WERI-Rb-1 (cell line): Measurements from ENCODE around the gene BCAS3.
"Not testable (repeated sequence)": the region's sequence is repeated elsewhere in the genome, so short reads cannot be mapped to it uniquely, and the experiment has no call there.

Source experiments
- DNase-seq: peaks from one replicate; pipeline ENCODE4 v3.0.0-alpha.2; 2020
- H3K27ac ChIP-seq: fragments of 250-450 bp; sonication (Bioruptor Pico); 2 replicates; pipeline ENCODE4 v1.5.1; 2020; ENCODE audit warnings: mild to moderate bottlenecking, moderate library complexity
- H3K27me3 ChIP-seq: fragments of 250-450 bp; sonication (Bioruptor Pico); 2 replicates; pipeline ENCODE4 v1.5.1; 2021; ENCODE audit warnings: mild to moderate bottlenecking, low read depth, moderate library complexity; ENCODE audit not compliant: insufficient read depth, severe bottlenecking
- H3K36me3 ChIP-seq: fragments of 250-450 bp; sonication (Bioruptor Pico); 2 replicates; pipeline ENCODE4 v1.5.1; 2020; ENCODE audit warnings: mild to moderate bottlenecking, moderate library complexity
- H3K4me3 ChIP-seq: 2 replicates; pipeline ENCODE4 v1.5.1; 2011; ENCODE audit warnings: low read depth, mild to moderate bottlenecking, control low read depth, low read length
- H3K9me3 ChIP-seq: fragments of 250-450 bp; sonication (Bioruptor Pico); 2 replicates; pipeline ENCODE4 v1.5.1; 2021; ENCODE audit warnings: mild to moderate bottlenecking, moderate library complexity; ENCODE audit not compliant: severe bottlenecking
- TF ChIP-seq, protein P1 (sequence below): IDR thresholded peaks from 2 replicates; pipeline ENCODE4 v1.5.1; 2011; ENCODE audit warnings: low read depth, mild to moderate bottlenecking, control low read depth, inconsistent platforms, low read length

The BCAS3 gene

DNA sequence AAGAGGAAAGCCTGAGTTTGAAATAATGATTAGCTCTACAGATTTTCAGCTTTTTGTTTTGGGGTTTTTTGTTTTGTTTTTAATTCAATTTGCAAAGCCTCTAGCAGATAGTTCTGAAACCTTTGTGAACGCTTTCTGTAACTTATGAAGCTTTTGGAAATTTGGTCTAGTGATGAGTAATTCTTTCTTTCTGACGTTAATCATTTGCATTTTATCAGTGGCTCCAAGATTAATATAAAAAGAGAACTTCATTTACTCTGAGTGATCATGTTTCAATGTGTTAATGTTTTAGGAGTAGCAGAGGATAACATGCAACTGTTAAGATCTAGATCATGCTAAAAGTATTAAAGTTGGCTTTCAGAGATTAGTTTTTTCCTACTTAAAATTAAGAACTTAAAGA is 561.7 kb downstream of the BCAS3 start:
- H3K27me3 ChIP-seq = no peaks in the 10 kb centered on the region
- H3K4me3 ChIP-seq = no peak overlapping the region
- H3K27ac ChIP-seq = no peak overlapping the region
- TF ChIP-seq, protein P1, sequence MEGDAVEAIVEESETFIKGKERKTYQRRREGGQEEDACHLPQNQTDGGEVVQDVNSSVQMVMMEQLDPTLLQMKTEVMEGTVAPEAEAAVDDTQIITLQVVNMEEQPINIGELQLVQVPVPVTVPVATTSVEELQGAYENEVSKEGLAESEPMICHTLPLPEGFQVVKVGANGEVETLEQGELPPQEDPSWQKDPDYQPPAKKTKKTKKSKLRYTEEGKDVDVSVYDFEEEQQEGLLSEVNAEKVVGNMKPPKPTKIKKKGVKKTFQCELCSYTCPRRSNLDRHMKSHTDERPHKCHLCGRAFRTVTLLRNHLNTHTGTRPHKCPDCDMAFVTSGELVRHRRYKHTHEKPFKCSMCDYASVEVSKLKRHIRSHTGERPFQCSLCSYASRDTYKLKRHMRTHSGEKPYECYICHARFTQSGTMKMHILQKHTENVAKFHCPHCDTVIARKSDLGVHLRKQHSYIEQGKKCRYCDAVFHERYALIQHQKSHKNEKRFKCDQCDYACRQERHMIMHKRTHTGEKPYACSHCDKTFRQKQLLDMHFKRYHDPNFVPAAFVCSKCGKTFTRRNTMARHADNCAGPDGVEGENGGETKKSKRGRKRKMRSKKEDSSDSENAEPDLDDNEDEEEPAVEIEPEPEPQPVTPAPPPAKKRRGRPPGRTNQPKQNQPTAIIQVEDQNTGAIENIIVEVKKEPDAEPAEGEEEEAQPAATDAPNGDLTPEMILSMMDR = no peak
- H3K36me3 ChIP-seq = no peaks in the 10 kb centered on the region
- no peak for DNase-seq
- H3K9me3 ChIP-seq = no peaks in the 10 kb centered on the region

DNA sequence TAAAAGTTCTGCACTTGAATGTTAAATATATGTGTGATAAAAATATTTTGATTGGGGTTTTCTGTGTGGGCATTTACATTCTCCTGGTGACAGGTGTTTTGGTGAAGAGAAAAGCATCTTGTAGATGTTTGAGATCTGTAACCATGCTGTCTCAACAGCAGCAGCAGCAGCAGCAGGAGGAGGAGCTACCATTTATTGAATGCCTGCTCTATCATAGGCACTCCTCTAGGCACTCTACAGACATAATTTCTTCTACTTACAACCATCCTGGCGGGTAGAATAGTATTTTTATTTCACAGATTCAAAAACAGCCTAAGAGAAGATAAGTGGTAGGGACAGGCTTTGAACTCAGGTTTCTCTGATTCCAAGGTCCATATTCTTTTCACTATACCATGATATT is 562.3 kb downstream of the BCAS3 start:
- DNase-seq = no peak
- Histone ChIP-seq H3K4me3 (no peak overlapping the region), H3K27ac (no peak overlapping the region), H3K27me3 (no peaks in the 10 kb centered on the region), H3K9me3 (no peaks in the 10 kb centered on the region), H3K36me3 (no peaks in the 10 kb centered on the region)
- TF ChIP-seq, protein P1 = no peak

DNA sequence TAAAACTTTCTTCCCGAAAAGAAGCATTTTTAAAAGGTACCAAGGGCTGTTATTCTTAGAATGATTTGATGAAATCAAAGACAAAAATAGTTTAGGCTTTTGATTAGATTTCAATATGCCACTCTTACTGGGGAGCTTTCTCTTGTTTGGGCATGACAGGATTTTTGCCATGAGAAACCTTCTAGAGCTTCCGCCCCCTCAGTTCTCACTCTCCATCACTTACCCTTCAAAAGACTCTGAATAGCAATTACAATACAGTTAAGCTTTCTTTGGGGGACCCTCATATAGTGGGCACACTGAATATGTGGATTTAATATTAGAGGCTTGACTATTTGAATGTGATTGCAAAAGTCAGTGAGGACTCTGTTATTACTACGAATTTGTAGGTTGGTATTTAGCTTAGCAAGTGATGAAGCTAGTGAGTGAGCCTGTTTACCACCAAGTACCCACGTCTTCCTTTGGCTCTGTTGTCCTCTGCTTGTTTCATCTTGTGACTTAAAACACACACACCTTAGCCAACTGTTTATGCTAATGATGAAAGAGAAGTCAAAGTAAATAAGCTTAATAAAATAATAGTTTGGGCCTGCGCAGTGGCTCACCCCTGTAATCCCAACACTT is 563.3 kb downstream of the BCAS3 start:
- Histone ChIP-seq H3K4me3 (no peak overlapping the region), H3K36me3 (no peaks in the 10 kb centered on the region), H3K27ac (no peak overlapping the region), H3K9me3 (no peaks in the 10 kb centered on the region), H3K27me3 (no peaks in the 10 kb centered on the region)
- no peak for DNase-seq
- TF ChIP-seq, protein P1 = no peak

DNA sequence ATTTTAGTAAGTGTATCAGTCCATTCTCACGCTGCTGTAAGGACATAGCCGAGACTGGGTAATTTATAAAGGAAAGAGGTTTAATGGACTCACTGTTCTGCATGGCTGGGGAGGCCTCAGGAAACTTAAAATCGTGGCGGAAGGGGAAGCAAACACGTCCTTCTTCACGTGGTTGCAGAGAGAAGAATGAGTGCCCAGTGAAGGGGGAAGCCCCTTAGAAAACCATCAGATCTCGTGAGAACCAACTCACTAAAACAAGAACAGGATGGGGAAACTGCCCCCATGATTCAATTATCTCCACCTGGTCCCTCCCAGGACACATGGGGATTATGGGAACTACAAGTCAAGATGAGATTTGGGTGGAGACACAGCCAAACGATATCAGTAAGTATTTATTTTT is 567.3 kb downstream of the BCAS3 start:
- H3K4me3 ChIP-seq, H3K27ac ChIP-seq, H3K36me3 ChIP-seq, H3K27me3 ChIP-seq, DNase-seq, H3K9me3 ChIP-seq: not testable (repeated sequence)

DNA sequence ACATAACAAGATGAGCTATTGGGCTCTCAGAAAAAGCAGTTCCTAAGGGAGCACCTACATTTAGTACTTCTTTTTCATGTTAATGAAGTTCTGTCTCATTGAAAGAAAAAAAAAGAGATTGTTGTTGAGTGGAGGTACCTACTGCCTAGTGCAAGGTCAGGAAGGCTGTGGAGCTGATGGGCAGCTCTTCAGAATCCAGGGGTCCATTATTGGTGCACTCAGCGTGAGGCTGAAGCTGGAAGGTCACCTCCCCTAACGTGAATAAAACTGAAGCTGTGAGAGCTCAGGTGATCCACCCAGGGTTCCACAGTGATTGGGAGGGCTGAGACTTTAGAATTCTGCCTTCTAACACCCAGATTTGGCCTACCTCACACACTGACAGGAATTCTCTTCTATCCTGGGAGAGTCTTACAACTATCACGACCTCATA is 568.1 kb downstream of the BCAS3 start:
- Histone ChIP-seq H3K27me3 (no peaks in the 10 kb centered on the region), H3K4me3 (no peak overlapping the region), H3K27ac (no peak overlapping the region), H3K9me3 (no peaks in the 10 kb centered on the region), H3K36me3 (no peaks in the 10 kb centered on the region)
- TF ChIP-seq, protein P1 = no peak
- DNase-seq = no peak

DNA sequence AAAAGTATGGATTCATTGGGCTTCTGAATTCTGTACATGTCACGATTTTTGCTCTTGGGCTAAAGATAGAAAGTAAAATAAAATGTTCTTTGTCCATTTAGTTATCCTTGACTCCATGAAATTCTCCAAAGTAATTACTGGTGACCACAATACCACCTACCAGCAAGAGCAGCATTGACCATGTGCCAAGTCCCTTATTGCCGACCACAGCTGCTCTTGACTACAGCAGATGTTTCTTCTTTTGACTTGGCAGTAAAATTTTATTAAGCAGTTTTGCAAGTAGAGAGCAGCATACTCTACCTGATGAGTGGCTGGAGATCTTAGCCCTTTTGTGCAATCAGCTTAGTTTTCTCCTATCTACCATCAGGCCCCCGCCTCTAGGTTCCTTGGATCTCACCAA is 569.8 kb downstream of the BCAS3 start:
- no peaks in the 10 kb centered on the region for H3K36me3 ChIP-seq
- no peaks in the 10 kb centered on the region for H3K9me3 ChIP-seq
- no peak for DNase-seq
- no peak overlapping the region for H3K4me3 ChIP-seq
- TF ChIP-seq, protein P1 = no peak
- no peak overlapping the region for H3K27ac ChIP-seq
- no peaks in the 10 kb centered on the region for H3K27me3 ChIP-seq
